ENCODE data around the gene LIMS3.
"Not testable (repeated sequence)": the region's sequence is repeated elsewhere in the genome, so short reads cannot be mapped to it uniquely, and the experiment has no call there.

Gene LIMS3, protein sequence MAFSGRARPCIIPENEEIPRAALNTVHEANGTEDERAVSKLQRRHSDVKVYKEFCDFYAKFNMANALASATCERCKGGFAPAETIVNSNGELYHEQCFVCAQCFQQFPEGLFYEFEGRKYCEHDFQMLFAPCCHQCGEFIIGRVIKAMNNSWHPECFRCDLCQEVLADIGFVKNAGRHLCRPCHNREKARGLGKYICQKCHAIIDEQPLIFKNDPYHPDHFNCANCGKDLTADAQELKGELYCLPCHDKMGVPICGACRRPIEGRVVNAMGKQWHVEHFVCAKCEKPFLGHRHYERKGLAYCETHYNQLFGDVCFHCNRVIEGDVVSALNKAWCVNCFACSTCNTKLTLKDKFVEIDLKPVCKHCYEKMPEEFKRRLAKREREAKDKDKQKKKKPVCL

DNA sequence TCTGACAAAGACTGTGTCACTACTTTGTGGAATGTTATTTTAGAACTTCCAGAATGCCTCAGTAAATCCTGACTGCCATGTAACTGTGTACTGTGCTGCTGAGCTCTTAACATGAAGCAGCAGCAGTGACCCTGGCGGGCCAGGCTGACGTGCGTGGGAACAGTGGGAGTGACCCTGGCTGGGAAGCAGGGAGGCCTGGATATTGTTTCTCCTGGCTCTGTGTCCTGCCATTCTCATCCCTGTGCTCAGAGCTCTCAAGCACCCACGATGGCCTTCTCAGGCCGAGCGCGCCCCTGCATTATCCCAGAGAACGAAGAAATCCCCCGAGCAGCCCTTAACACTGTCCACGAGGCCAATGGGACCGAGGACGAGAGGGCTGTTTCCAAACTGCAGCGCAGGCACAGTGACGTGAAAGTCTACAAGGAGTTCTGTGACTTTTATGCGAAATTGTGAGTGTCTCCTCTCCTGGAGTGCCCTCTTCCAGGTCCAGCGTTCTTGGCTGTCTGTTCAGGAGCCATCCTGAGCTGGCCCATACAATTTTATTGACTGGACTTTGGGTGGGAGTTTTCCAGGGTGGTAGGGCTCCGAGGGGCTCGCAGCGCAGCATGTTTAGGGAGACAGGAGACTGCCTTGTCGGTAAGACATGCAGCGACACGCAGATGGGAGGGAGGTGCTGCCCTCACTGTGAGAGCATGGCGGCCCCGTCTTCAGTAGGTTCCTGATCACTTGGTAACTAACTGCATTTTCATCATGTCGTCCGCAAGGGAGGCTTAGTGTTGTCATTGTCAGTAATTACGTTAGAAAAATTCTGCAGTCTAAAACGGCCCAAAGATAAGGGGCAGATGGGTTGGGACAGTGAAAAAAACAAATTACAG lies at the start of gene LIMS3:
LIMS3 (plus strand) TSS at position 227 of the 875 bp plus-strand sequence; CDS start at position 268, 41 bp downstream.
- H3K4me3 Mint-ChIP-seq; H3K27ac Mint-ChIP-seq; H3K9me3 Mint-ChIP-seq; H3K27me3 Mint-ChIP-seq; H3K4me1 Mint-ChIP-seq (ENCODE audit: low read depth); intact Hi-C loops (cut with micrococcal nuclease); H3K36me3 Mint-ChIP-seq (ENCODE audit: low read depth): not testable (repeated sequence)

DNA sequence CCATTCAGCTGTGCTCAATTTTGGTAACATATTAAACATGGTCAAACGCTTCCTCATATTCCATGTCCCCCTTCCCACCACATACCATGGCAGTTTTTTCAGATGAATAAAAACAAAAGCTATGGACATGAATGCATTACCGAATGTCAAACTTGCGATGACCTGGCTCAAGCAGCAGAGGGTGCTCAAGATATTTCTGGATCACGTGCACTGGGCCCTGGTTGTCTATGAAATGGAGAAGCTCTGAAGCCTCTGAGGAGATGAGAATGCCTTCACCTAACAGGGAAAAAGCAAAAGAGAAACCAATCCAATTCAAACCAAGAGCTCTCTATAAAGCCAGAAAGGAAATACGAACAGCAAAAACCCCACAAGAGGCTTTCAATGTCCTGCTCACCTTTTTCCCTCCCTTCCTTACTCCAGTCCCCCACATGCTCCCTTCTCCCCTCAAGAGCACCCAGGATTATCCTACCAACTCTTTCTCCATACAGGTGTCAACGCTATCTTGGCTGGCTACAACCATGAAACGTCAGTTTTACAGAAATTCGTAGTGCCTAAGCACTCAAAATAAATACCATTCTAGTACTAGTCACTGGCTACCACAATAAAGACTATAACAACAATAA lies 27.2 kb upstream of the LIMS3 start:
- H3K36me3 Mint-ChIP-seq (ENCODE audit: low read depth); H3K27me3 Mint-ChIP-seq; H3K4me1 Mint-ChIP-seq (ENCODE audit: low read depth); intact Hi-C loops (cut with micrococcal nuclease); H3K4me3 Mint-ChIP-seq; H3K27ac Mint-ChIP-seq; H3K9me3 Mint-ChIP-seq: not testable (repeated sequence)

DNA sequence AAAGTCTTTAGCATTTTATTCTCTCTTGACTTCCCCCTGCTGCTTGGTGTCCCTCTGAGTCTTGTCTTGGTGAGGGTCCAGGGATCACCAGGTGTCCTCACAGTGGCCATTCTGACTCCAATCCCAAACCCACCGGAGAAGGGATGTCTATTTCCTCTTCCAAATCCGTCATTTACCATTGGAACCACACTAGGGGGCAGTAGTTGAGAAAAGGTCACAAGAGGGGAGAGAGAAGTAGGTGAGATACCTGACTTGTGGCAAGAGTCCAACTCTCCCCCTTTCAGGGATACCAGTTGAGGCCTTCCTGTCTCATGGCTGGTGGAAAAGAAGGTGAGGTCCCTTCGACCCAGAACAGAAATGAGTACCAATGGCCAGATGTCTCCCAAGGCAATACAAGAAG lies 21.9 kb upstream of the LIMS3 start:
- H3K27ac Mint-ChIP-seq; H3K27me3 Mint-ChIP-seq; intact Hi-C loops (cut with micrococcal nuclease); H3K9me3 Mint-ChIP-seq; H3K4me1 Mint-ChIP-seq (ENCODE audit: low read depth); H3K4me3 Mint-ChIP-seq; H3K36me3 Mint-ChIP-seq (ENCODE audit: low read depth): not testable (repeated sequence)

DNA sequence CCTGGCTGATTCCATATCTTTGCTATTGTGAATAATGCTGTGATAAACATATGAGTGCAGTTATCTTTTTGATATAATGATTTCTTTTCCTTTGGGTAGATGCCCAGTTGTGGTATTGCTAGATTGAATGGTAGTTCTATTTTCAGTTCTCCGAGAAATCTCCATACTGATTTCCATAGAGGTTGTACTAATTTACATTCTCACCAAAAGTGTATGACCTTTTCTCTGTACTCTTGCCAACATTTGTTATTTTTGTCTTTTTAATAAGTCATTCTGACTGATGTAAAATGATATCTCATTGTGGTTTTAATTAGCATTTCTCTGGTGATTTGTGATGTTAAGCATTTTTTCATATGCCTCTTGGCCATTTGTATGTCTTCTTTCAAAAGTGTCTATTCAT lies 16.4 kb upstream of the LIMS3 start:
- H3K36me3 Mint-ChIP-seq (ENCODE audit: low read depth); H3K27me3 Mint-ChIP-seq; H3K27ac Mint-ChIP-seq; H3K4me3 Mint-ChIP-seq; intact Hi-C loops (cut with micrococcal nuclease); H3K9me3 Mint-ChIP-seq; H3K4me1 Mint-ChIP-seq (ENCODE audit: low read depth): not testable (repeated sequence)

DNA sequence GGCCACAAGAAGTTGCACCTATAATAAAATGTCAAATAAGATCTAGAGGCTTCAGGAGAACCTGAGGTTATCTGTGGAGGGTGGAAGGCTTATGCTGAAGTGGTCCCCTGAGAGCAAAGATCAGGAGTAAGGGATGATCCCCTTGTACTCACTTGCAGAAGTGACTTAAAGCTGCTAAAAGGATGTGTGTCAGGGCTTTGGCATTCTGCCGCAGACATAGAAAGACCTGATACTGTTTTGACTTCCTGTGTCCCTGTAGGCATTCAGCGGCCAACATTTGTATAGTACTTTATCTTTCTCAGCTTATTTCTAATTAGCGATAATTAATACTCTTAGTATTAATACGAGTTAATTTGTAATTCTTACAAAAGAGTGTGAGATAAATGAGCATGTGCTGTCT lies 10.1 kb upstream of the LIMS3 start:
- H3K4me1 Mint-ChIP-seq (ENCODE audit: low read depth); intact Hi-C loops (cut with micrococcal nuclease); H3K4me3 Mint-ChIP-seq; H3K27me3 Mint-ChIP-seq; H3K36me3 Mint-ChIP-seq (ENCODE audit: low read depth); H3K27ac Mint-ChIP-seq; H3K9me3 Mint-ChIP-seq: not testable (repeated sequence)

DNA sequence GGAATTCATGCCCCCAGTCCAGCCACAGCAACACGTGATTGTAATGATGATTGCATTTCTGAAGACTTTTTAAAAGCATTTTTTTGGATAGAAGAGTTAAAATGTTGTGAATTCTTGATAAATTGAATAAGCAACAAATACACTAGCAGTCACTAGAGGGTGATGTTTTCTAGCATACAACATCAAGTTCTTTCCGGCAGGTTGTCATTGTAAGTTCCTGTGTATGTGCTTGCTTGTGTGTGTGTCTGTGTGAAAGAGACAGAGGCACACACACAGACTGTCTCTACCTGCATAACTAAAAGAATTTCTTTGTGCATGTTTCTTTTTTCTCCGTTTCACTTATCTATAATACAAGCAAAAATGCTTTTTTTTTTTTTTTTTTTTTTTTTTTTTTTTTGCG lies 8.6 kb upstream of the LIMS3 start:
- H3K36me3 Mint-ChIP-seq (ENCODE audit: low read depth); intact Hi-C loops (cut with micrococcal nuclease); H3K4me1 Mint-ChIP-seq (ENCODE audit: low read depth); H3K9me3 Mint-ChIP-seq; H3K27me3 Mint-ChIP-seq; H3K4me3 Mint-ChIP-seq; H3K27ac Mint-ChIP-seq: not testable (repeated sequence)

DNA sequence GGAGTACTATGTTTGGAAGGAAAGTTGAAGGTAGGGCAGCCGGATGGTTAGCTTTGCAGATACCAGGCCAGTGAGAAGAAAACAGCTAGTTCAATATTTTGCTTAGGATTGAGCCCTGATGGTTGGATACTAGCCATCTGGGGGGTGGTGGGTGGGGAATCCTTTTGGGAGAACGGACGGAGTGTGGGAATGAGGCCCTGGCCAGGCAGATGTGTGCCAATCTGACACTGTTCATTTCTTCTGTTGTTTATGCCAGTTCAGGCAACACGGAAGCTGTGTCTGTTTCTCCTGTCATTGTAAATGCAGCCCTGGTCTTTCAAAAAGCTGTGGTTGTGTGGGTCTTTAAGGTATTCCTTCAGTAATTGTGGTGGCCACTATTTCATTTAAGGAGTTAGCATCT lies 7.5 kb upstream of the LIMS3 start:
- H3K4me1 Mint-ChIP-seq (ENCODE audit: low read depth); H3K9me3 Mint-ChIP-seq; H3K27ac Mint-ChIP-seq; H3K4me3 Mint-ChIP-seq; H3K27me3 Mint-ChIP-seq; intact Hi-C loops (cut with micrococcal nuclease); H3K36me3 Mint-ChIP-seq (ENCODE audit: low read depth): not testable (repeated sequence)

DNA sequence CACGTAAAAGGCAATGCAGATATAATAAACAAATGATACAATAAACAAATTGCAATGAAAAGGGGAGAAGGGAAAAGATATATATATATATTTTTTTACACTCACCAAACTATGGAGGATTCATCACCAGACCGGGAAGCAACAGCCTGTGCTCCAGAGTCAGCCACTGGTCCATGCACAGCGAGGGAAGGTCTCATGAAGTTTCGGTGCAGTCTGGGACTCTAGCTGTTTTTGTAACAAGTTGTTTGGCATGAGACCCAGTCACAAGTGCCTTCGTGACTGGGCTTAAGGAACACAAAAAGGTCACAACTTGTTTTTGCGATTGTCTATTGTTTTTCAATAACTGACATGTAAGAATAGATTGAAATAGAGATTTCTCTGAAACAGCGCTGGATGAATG lies 4.8 kb upstream of the LIMS3 start:
- H3K4me3 Mint-ChIP-seq; H3K36me3 Mint-ChIP-seq (ENCODE audit: low read depth); H3K27ac Mint-ChIP-seq; H3K4me1 Mint-ChIP-seq (ENCODE audit: low read depth); H3K27me3 Mint-ChIP-seq; H3K9me3 Mint-ChIP-seq; intact Hi-C loops (cut with micrococcal nuclease): not testable (repeated sequence)

DNA sequence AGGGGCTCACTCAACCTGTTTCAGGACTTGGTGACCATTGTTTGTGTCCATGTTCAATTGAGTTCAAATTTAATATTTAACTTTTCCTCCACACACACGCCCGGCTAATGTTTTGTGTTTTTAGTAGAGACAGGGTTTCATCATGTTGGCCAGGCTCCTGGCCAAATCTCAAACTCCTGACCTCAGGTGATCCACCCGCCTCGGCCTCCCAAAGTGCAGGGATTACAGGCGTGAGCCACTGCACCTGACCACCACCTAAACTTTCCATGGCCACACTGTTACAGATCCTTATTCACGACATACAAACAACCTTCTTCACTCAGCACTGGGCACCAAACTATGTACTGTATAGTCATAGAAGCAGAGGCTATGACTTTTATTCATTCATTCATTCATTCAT lies 4.3 kb upstream of the LIMS3 start:
- intact Hi-C loops (cut with micrococcal nuclease) = not testable (repeated sequence)

DNA sequence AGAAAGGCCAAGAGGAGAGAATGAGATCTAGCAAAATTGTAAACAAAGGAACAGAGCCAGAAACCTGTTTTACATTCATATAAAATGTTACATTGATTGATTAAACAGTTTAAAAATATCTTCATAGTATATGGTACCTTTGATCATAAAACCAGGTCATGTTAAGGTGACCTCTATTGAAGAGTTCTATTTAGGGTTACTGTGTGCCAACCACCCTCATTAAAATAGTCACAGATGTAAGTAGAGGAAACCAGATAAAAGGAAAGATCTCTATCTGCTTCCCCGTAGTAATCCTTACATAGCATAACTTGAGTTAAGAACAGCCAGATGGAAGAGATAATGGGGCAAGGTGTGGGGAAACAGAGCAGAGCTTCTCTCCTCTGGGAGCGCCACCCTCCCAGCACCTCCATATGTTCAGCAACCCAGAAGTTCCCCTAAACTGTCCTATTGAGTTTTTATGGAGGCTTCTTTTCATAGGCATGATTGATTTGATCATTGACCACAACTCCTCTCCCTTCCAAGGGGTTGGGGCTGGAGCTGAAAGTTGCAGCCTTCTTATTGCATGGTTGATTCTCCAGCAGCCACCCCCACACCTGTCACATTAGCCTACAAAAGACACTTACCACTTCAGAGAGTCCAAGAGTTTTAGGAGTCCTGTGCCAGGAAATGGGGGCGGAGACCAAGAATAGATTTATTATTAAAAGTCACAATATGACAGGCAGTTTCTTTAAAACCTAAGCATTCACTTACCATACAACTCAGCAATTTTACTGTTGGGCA lies 3.2 kb upstream of the LIMS3 start:
- H3K4me1 Mint-ChIP-seq (ENCODE audit: low read depth); H3K36me3 Mint-ChIP-seq (ENCODE audit: low read depth); H3K9me3 Mint-ChIP-seq; intact Hi-C loops (cut with micrococcal nuclease); H3K27ac Mint-ChIP-seq; H3K4me3 Mint-ChIP-seq; H3K27me3 Mint-ChIP-seq: not testable (repeated sequence)

More for the DNA sequence above, 4.3 kb upstream of the LIMS3 start:
- not testable (repeated sequence) for H3K4me1 Mint-ChIP-seq (ENCODE audit: low read depth); H3K36me3 Mint-ChIP-seq (ENCODE audit: low read depth); H3K4me3 Mint-ChIP-seq; H3K27ac Mint-ChIP-seq; H3K9me3 Mint-ChIP-seq; H3K27me3 Mint-ChIP-seq

DNA sequence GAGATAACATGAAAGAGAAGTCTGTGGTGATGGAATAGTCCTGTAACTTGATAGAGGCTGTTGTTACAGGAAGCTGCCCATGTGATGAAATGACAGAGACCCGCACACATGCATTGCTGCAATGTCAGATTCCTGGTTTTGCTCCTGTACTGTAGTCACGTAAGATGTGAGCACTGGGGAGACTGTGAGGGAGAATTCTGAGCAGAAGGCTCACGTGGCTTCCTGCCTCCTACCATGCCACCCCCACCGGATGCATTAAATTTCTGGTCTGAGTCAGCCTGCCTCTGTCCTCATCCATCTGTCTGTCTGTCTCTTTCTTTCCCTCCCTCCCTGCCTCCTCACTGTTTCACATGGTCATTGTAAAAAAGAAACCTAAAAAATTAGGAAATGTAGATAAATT lies 2.3 kb upstream of the LIMS3 start:
- H3K36me3 Mint-ChIP-seq (ENCODE audit: low read depth); H3K27ac Mint-ChIP-seq; intact Hi-C loops (cut with micrococcal nuclease); H3K4me1 Mint-ChIP-seq (ENCODE audit: low read depth); H3K9me3 Mint-ChIP-seq; H3K27me3 Mint-ChIP-seq; H3K4me3 Mint-ChIP-seq: not testable (repeated sequence)

DNA sequence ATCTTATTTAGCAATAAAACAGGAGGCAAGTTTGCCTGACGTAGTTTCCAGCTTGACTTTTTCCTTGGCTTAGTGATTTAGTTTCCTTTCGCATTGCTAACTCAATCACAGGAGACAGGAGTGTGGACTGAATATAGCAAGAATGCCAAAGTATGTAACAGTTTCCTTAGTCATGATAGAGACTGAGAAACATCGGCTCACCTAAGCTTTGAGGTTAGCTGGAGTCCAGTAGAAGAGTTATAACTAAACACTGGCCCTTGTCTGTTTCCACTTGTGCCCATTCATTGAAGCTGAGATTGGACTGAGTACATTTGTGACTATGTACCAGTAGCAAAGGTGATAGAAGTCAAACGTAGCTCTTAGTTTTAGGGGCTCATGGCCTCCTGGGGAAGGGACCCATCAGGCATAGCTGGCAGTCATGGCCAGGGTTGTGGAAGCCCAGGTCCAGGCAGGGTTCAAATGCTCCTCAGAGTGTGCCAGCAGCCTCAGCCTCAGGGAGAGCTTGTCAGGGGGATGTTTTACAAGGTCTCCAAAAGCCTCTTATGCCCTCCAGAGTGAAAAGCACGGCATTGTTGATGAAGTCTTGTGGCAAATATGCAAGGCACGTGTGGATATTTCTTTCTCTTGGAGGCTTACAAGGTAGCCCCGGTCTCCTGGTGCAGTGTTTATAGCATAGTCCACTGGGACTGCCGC lies 573 bp upstream of the LIMS3 start:
- H3K27ac Mint-ChIP-seq; H3K4me1 Mint-ChIP-seq (ENCODE audit: low read depth); H3K27me3 Mint-ChIP-seq; H3K36me3 Mint-ChIP-seq (ENCODE audit: low read depth); intact Hi-C loops (cut with micrococcal nuclease); H3K9me3 Mint-ChIP-seq; H3K4me3 Mint-ChIP-seq: not testable (repeated sequence)

DNA sequence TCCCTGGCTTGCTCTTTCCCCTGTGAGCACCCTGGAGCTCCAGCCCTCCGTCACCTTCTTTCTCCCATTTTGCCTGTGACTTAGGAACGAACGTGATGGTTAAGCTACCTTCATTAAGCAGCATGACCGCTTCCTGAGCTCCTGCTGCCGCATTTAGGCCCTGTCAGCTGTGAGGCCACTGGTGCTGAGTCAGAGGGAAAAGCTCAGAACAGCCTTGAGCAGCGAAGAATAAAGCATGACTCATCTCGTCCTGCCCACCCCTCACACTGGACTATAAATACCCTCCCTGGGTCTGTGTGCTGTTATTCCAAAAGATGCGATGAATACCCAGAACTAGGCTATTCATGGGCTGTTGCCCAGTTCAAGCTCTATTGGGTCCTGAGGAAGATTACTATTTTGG lies 7.3 kb downstream of the LIMS3 start:
- H3K27ac Mint-ChIP-seq; H3K4me3 Mint-ChIP-seq; H3K9me3 Mint-ChIP-seq; H3K27me3 Mint-ChIP-seq; H3K4me1 Mint-ChIP-seq (ENCODE audit: low read depth); intact Hi-C loops (cut with micrococcal nuclease); H3K36me3 Mint-ChIP-seq (ENCODE audit: low read depth): not testable (repeated sequence)
